Measurements from ENCODE around the gene MACROD2.

MACROD2 gene

DNA sequence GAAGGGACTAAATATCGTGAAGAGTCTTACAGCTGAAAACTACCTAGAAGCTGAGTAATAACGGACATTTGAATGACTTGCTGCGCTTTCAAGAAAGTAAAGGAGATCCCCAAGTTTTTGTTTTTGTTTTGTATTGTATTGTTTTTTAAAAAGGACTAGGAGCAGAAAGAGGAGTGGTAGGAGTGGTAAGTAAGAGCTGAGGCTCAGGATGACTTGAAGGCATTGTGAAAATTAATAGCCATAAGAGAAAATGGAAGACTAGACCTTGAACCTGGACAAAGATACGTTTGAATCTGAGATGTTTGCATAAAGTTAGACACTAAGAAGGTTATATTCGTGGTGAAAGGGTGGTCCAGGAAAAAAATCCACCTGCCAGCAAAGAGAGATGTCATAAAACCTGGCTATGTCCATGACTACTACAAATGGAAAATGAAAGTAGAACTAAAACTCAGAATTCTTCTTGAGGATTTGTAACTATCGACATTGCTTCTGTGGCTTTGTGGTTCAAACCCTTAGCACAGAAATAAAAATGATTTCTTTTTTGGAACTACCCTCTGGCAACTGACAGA is 1166.8 kb downstream of the MACROD2 start:
- TF ChIP-seq, protein P1, sequence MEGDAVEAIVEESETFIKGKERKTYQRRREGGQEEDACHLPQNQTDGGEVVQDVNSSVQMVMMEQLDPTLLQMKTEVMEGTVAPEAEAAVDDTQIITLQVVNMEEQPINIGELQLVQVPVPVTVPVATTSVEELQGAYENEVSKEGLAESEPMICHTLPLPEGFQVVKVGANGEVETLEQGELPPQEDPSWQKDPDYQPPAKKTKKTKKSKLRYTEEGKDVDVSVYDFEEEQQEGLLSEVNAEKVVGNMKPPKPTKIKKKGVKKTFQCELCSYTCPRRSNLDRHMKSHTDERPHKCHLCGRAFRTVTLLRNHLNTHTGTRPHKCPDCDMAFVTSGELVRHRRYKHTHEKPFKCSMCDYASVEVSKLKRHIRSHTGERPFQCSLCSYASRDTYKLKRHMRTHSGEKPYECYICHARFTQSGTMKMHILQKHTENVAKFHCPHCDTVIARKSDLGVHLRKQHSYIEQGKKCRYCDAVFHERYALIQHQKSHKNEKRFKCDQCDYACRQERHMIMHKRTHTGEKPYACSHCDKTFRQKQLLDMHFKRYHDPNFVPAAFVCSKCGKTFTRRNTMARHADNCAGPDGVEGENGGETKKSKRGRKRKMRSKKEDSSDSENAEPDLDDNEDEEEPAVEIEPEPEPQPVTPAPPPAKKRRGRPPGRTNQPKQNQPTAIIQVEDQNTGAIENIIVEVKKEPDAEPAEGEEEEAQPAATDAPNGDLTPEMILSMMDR (IDR thresholded peaks at IDR 0.05; ENCODE audit: control insufficient read depth, insufficient read depth, low read depth, low read length, missing control alignments): no peak
- no peak for DNase-seq (ENCODE audit: low read depth)
- H3K4me3 ChIP-seq (ENCODE audit: control insufficient read depth, low read depth, low read length): no peak overlapping the region

DNA sequence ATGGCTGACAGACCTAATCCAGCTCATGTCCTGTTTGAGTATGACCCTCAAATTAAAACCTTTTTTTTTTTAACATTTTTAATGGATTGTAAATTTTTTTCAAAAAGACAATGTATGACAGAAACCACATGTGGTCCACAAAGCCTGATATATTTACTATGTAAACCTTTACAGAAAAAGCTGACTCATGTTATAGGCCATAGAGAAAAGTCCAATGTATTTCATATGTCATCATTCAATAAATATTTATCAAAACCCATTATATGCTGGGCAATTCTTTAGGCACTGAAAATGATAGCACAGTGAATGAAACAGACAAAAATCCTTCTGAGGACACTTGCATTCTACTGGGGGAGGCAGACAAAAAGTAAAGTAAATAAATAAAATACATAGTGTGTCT is 1168.3 kb downstream of the MACROD2 start:
- no peak for DNase-seq (ENCODE audit: low read depth)
- TF ChIP-seq, protein P1 (IDR thresholded peaks at IDR 0.05; ENCODE audit: control insufficient read depth, insufficient read depth, low read depth, low read length, missing control alignments): no peak
- H3K4me3 ChIP-seq (ENCODE audit: control insufficient read depth, low read depth, low read length): no peak overlapping the region

DNA sequence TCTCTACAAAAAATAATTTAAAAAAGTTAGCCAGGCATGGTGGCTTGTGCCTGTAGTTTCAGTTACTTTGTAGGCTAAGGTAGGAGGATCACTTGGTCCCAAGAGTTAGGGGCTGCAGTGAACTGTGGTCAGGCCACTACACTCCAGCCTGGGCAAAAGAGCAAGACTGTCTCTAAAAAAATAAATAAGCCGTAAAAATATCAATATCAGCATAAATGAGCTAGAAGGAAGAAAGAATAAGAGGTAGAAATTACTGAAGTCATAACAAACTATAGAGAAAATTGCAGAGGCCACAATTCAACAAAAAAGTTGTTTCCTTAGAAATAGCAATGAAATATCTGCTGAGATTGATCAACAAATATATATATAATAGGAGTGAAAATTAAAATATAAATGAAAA is 1169.4 kb downstream of the MACROD2 start:
- TF ChIP-seq, protein P1 (IDR thresholded peaks at IDR 0.05; ENCODE audit: control insufficient read depth, insufficient read depth, low read depth, low read length, missing control alignments): no peak
- no peak for DNase-seq (ENCODE audit: low read depth)
- H3K4me3 ChIP-seq (ENCODE audit: control insufficient read depth, low read depth, low read length): no peak overlapping the region

DNA sequence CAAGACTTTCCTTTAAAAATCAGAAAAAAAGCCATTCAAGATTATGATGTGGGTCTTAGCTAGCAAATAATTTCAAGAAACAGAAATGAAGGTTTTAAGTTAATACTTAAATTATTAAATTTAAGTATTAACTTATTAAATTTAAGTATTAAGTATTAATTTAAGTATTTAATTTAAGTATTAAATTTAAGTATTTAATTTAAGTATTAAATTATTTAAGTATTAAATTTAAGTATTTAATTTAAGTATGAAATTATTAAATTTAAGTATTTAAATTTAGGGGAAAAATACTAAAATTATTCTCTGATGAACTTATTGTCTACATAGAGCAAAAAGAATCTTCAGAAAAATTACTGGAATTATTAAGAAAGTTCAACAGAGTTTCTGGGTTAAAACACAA is 1171.4 kb downstream of the MACROD2 start:
- H3K4me3 ChIP-seq (ENCODE audit: control insufficient read depth, low read depth, low read length): no peak overlapping the region
- DNase-seq (ENCODE audit: low read depth): no peak
- TF ChIP-seq, protein P1 (IDR thresholded peaks at IDR 0.05; ENCODE audit: control insufficient read depth, insufficient read depth, low read depth, low read length, missing control alignments): no peak

DNA sequence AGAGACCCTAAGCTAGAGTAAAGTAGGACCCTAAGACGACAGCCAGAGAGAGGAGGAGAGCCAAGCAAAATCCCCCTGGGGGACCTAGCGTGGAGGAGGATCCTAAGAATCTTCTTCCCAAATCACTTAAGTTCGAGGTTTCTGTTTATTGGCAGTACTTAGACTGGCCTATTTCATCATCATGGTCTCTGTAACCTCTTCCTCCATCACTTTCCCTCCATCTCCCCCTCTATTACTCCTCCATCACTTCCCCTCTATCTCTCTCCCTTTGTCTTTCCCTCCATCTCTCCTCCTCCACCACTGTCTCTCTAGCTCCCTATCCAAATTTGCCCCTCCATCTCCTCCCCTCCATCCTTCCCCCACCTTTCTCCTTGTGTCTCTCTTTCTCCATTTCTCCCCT is 1175.7 kb downstream of the MACROD2 start:
- no peak overlapping the region for H3K4me3 ChIP-seq (ENCODE audit: control insufficient read depth, low read depth, low read length)
- TF ChIP-seq, protein P1 (IDR thresholded peaks at IDR 0.05; ENCODE audit: control insufficient read depth, insufficient read depth, low read depth, low read length, missing control alignments): no peak
- DNase-seq (ENCODE audit: low read depth): no peak

DNA sequence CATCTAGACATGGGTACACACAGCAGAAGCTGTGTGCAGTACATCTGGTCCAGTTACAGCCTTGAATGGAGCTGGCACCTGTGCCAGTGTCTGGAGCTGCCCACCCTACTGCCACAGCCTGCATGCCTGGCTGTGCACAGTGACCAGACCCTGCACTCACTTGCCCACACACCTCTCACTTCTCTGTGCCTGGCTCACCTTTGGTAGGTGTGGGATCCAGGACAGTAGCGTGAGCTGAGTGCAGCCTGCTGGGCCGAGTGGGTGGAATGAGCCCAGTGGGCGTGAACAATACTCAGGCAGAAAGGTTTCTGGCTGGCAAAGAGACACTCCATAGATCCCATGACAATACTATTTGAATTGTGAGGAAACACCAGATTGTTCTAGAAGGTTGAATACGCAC is 1181.6 kb downstream of the MACROD2 start:
- TF ChIP-seq, protein P1 (IDR thresholded peaks at IDR 0.05; ENCODE audit: control insufficient read depth, insufficient read depth, low read depth, low read length, missing control alignments): no peak
- no peak overlapping the region for H3K4me3 ChIP-seq (ENCODE audit: control insufficient read depth, low read depth, low read length)
- DNase-seq (ENCODE audit: low read depth): no peak

DNA sequence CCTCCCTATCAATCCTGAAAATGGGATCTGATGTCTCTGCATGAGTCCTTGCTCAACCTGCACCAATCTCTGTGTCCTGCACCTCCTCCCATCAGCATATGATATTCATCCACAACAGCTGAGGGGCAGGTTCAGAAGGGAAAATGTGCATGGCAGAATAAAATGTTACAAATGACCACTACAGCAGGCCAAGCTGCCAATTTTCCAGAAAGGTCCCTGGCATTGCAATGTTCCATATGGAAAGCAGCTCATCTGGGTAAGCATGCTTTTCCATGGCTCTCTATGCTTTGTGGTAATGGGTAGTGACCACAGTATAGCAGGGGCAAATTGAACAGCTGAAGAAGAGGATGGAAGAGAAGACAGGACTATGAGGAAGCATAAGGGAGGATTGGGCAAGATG is 1183.3 kb downstream of the MACROD2 start:
- DNase-seq (ENCODE audit: low read depth): no peak

More for the DNA sequence above, 1183.3 kb downstream of the MACROD2 start:
- H3K4me3 ChIP-seq (ENCODE audit: control insufficient read depth, low read depth, low read length): no peak overlapping the region
- TF ChIP-seq, protein P1 (IDR thresholded peaks at IDR 0.05; ENCODE audit: control insufficient read depth, insufficient read depth, low read depth, low read length, missing control alignments): no peak
